ENCODE results near the gene MRPL11. TPM values are rescaled to one million over a fixed set of nuclear protein-coding genes. Genes with fewer than 3 reads are reported as not detected.

MRPL11 gene
- total and polyA plus RNA-seq, 2 experiments from 2014 or later, result 139 to 237 TPM

DNA sequence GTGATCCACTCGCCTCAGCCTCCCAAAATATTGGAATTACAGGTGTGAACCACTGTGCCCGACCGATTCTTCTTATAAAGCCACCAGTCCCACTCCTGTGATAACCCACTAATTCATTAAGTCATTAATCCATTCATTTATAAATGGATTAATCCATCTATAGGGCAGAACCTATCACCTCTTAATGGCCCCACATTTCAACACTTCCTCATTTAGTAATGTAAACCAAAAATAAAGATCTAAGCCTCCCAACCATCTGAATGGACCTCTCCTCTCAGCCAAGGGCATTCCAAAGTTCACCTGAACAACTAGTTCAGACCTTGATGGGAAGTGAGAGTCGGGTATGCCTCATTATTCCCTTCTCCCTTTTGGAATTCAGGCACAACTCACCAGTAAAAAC lies 9.9 kb upstream of the MRPL11 start (continued):
- TF ChIP-seq, protein P1, sequence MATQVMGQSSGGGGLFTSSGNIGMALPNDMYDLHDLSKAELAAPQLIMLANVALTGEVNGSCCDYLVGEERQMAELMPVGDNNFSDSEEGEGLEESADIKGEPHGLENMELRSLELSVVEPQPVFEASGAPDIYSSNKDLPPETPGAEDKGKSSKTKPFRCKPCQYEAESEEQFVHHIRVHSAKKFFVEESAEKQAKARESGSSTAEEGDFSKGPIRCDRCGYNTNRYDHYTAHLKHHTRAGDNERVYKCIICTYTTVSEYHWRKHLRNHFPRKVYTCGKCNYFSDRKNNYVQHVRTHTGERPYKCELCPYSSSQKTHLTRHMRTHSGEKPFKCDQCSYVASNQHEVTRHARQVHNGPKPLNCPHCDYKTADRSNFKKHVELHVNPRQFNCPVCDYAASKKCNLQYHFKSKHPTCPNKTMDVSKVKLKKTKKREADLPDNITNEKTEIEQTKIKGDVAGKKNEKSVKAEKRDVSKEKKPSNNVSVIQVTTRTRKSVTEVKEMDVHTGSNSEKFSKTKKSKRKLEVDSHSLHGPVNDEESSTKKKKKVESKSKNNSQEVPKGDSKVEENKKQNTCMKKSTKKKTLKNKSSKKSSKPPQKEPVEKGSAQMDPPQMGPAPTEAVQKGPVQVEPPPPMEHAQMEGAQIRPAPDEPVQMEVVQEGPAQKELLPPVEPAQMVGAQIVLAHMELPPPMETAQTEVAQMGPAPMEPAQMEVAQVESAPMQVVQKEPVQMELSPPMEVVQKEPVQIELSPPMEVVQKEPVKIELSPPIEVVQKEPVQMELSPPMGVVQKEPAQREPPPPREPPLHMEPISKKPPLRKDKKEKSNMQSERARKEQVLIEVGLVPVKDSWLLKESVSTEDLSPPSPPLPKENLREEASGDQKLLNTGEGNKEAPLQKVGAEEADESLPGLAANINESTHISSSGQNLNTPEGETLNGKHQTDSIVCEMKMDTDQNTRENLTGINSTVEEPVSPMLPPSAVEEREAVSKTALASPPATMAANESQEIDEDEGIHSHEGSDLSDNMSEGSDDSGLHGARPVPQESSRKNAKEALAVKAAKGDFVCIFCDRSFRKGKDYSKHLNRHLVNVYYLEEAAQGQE (IDR thresholded peaks at IDR 0.05; ENCODE audit: unreplicated experiment), result no peak
- TF ChIP-seq, protein P2, sequence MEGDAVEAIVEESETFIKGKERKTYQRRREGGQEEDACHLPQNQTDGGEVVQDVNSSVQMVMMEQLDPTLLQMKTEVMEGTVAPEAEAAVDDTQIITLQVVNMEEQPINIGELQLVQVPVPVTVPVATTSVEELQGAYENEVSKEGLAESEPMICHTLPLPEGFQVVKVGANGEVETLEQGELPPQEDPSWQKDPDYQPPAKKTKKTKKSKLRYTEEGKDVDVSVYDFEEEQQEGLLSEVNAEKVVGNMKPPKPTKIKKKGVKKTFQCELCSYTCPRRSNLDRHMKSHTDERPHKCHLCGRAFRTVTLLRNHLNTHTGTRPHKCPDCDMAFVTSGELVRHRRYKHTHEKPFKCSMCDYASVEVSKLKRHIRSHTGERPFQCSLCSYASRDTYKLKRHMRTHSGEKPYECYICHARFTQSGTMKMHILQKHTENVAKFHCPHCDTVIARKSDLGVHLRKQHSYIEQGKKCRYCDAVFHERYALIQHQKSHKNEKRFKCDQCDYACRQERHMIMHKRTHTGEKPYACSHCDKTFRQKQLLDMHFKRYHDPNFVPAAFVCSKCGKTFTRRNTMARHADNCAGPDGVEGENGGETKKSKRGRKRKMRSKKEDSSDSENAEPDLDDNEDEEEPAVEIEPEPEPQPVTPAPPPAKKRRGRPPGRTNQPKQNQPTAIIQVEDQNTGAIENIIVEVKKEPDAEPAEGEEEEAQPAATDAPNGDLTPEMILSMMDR (conservative IDR thresholded peaks at IDR 0.05; ENCODE audit: low read depth in 2 of 2), result no peak
- no peak for TF ChIP-seq EZH2 (IDR thresholded peaks at IDR 0.05; ENCODE audit: low read depth, unreplicated experiment)
- TF ChIP-seq EZH2phosphoT487 (IDR thresholded peaks at IDR 0.05; ENCODE audit: unreplicated experiment), result no peak
- TF ChIP-seq STAT1 (IDR thresholded peaks at IDR 0.05; ENCODE audit: unreplicated experiment), result no peak

DNA sequence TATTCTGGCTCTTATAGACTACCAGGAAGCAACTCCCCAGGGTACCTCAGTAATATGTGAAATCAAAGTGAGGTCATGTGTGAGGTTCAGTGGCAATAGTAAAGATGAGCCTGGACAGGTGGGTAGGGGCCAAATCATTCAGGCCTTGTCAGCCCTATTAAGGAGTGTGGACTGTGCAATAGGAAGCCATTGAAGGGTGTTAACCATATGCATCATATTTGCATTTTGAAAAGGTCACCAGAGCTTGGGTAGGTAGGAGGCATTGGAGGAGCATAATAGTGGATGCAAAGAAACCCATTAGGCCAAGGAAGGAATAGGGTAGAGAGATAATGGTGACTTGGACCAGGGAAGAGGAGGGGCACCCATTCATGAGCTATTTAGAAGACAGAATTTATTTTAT lies 8.4 kb upstream of the MRPL11 start:
- Histone ChIP-seq H3K4me2 (no peak overlapping the region), H3K27me3 (ENCODE audit: insufficient read depth) (no peaks in the 10 kb centered on the region), H3K4me1 (ENCODE audit: insufficient read depth) (peaks cover 7% of the 10 kb centered on the region), H3K27ac (ENCODE audit: low read depth) (no peak overlapping the region), H3F3A (replicated peaks; ENCODE audit: low read depth) (peaks cover 4% of the 10 kb centered on the region; the same call in 1 of the 2 replicates), H3K36me3 (ENCODE audit: insufficient read depth) (no peaks in the 10 kb centered on the region), H3K9me2 (ENCODE audit: insufficient read depth) (no peaks in the 10 kb centered on the region), H3K4me3 (no peak overlapping the region), H4K20me1 (replicated peaks; ENCODE audit: insufficient read depth) (no peaks in the 10 kb centered on the region), H2AFZ (no peak overlapping the region), H3K79me2 (replicated peaks; ENCODE audit: insufficient read depth) (no peaks in the 10 kb centered on the region)
- ATAC-seq, result no peak
- Mint-ChIP-seq H3K4me1 (peaks cover 28% of the 10 kb centered on the region; the same call in 2 of the 3 replicates), H3K36me3 (ENCODE audit: low read depth) (peaks cover 17% of the 10 kb centered on the region), H3K27me3 (ENCODE audit: insufficient read depth, low read depth, poor library complexity) (peaks cover 9% of the 10 kb centered on the region), H3K4me3 (no peak overlapping the region), H3K27ac (no peak overlapping the region), H3K9me3 (peaks cover 30% of the 10 kb centered on the region)
- no peak for DNase-seq (ENCODE audit: low spot score)
- TF ChIP-seq POLR2AphosphoS5 (IDR thresholded peaks at IDR 0.05; ENCODE audit: low read depth) (no peak), EZH2phosphoT487 (IDR thresholded peaks at IDR 0.05; ENCODE audit: unreplicated experiment) (no peak), ZNF331 (CRISPR knock-in tag; IDR thresholded peaks at IDR 0.05; ENCODE audit: low read depth) (no peak), ZNF114 (CRISPR knock-in tag; IDR thresholded peaks at IDR 0.05) (no peak)
- TF ChIP-seq, protein P1 (IDR thresholded peaks at IDR 0.05; ENCODE audit: unreplicated experiment), result no peak
- TF ChIP-seq, protein P3, sequence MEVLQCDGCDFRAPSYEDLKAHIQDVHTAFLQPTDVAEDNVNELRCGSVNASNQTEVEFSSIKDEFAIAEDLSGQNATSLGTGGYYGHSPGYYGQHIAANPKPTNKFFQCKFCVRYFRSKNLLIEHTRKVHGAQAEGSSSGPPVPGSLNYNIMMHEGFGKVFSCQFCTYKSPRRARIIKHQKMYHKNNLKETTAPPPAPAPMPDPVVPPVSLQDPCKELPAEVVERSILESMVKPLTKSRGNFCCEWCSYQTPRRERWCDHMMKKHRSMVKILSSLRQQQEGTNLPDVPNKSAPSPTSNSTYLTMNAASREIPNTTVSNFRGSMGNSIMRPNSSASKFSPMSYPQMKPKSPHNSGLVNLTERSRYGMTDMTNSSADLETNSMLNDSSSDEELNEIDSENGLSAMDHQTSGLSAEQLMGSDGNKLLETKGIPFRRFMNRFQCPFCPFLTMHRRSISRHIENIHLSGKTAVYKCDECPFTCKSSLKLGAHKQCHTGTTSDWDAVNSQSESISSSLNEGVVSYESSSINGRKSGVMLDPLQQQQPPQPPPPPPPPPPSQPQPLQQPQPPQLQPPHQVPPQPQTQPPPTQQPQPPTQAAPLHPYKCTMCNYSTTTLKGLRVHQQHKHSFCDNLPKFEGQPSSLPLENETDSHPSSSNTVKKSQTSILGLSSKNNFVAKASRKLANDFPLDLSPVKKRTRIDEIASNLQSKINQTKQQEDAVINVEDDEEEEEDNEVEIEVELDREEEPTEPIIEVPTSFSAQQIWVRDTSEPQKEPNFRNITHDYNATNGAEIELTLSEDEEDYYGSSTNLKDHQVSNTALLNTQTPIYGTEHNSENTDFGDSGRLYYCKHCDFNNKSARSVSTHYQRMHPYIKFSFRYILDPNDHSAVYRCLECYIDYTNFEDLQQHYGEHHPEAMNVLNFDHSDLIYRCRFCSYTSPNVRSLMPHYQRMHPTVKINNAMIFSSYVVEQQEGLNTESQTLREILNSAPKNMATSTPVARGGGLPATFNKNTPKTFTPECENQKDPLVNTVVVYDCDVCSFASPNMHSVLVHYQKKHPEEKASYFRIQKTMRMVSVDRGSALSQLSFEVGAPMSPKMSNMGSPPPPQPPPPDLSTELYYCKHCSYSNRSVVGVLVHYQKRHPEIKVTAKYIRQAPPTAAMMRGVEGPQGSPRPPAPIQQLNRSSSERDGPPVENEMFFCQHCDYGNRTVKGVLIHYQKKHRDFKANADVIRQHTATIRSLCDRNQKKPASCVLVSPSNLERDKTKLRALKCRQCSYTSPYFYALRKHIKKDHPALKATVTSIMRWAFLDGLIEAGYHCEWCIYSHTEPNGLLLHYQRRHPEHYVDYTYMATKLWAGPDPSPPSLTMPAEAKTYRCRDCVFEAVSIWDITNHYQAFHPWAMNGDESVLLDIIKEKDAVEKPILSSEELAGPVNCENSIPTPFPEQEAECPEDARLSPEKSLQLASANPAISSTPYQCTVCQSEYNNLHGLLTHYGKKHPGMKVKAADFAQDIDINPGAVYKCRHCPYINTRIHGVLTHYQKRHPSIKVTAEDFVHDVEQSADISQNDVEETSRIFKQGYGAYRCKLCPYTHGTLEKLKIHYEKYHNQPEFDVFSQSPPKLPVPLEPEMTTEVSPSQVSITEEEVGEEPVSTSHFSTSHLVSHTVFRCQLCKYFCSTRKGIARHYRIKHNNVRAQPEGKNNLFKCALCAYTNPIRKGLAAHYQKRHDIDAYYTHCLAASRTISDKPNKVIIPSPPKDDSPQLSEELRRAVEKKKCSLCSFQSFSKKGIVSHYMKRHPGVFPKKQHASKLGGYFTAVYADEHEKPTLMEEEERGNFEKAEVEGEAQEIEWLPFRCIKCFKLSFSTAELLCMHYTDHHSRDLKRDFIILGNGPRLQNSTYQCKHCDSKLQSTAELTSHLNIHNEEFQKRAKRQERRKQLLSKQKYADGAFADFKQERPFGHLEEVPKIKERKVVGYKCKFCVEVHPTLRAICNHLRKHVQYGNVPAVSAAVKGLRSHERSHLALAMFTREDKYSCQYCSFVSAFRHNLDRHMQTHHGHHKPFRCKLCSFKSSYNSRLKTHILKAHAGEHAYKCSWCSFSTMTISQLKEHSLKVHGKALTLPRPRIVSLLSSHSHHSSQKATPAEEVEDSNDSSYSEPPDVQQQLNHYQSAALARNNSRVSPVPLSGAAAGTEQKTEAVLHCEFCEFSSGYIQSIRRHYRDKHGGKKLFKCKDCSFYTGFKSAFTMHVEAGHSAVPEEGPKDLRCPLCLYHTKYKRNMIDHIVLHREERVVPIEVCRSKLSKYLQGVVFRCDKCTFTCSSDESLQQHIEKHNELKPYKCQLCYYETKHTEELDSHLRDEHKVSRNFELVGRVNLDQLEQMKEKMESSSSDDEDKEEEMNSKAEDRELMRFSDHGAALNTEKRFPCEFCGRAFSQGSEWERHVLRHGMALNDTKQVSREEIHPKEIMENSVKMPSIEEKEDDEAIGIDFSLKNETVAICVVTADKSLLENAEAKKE (CRISPR knock-in tag; IDR thresholded peaks at IDR 0.05), result no peak

All from GM23338 (cell line).